B cell (primary cell): Measurements from ENCODE around the gene EEFSEC. TPM values are rescaled to one million over a fixed set of nuclear protein-coding genes. Genes with fewer than 3 reads are reported as not detected.

ENCODE experiments used
- ATAC-seq: fragments of 200-7000 bp; cut with Tn5 transposase; one replicate; pipeline ENCODE4 v1.10.0; 2021; ENCODE audit warnings: low read depth, mild to moderate bottlenecking, moderate number of reproducible peaks, moderate library complexity
- CTCF ChIA-PET: fragments of 350-600 bp; sonication (Branson Sonifier 250); formaldehyde crosslinking; loops from one replicate; lab custom pipeline; 2021; ENCODE audit warnings: antibody characterized with exemption, inconsistent platforms; lab: Charles Lee
- POLR2A ChIA-PET: fragments of 350-600 bp; sonication (Branson Sonifier 250); formaldehyde crosslinking; loops from one replicate; lab custom pipeline; 2021; ENCODE audit warnings: antibody characterized with exemption; lab: Charles Lee
- DNase-seq: peaks from one replicate; pipeline ENCODE4 v3.0.0; 2013
- H2AFZ ChIP-seq: 2 replicates; pipeline ENCODE4 v1.6.1; 2012; ENCODE audit warnings: mild to moderate bottlenecking, low read depth, low read length; ENCODE audit not compliant: insufficient read depth, poor library complexity, severe bottlenecking
- H3K27ac ChIP-seq, 2 donors: 1 replicate in 1 of 2; 2 replicates in 1 of 2; pipeline ENCODE4 v1.5.1; 2012 to 2013; ENCODE audit warnings: low read length in 2 of 2, mild to moderate bottlenecking in 2 of 2, moderate library complexity in 1 of 2
- H3K27me3 ChIP-seq, 4 experiments: fragments of 200-600 bp in 1 of 4; sonication (generic) in 1 of 4; replicated peaks in 1 of 4; 1 replicate in 2 of 4; 2 replicates in 2 of 4; pipeline versions ENCODE4 v1.6.1 to v1.7.0; 2013 to 2016; ENCODE audit warnings: low read length in 3 of 4, mild to moderate bottlenecking in 2 of 4, mixed read lengths in 1 of 4, moderate library complexity in 1 of 4; ENCODE audit not compliant: insufficient read depth in 4 of 4, control insufficient read depth in 3 of 4; ENCODE audit errors: control extremely low read depth in 1 of 4
- H3K36me3 ChIP-seq, 2 experiments: replicated peaks in 1 of 2; 1 replicate in 1 of 2; 2 replicates in 1 of 2; pipeline versions ENCODE4 v1.6.1 to v1.7.1; 2013; ENCODE audit warnings: low read length in 1 of 2; ENCODE audit not compliant: insufficient read depth in 2 of 2, control insufficient read depth in 1 of 2; ENCODE audit errors: control extremely low read depth in 1 of 2, extremely low read depth in 1 of 2
- H3K4me1 ChIP-seq, 2 donors: fragments of 200-600 bp in 1 of 2; sonication (generic) in 1 of 2; 1 replicate in 1 of 2; 2 replicates in 1 of 2; pipeline versions ENCODE4 v1.5.1 to v1.6.1; 2013 to 2017; ENCODE audit warnings: low read length in 2 of 2; ENCODE audit not compliant: control insufficient read depth in 2 of 2, insufficient read depth in 2 of 2
- H3K4me2 ChIP-seq: replicated peaks from 2 replicates; pipeline ENCODE3; 2012; ENCODE audit warnings: mild to moderate bottlenecking, low read depth, low read length; ENCODE audit not compliant: poor library complexity, severe bottlenecking
- H3K4me3 ChIP-seq, 5 experiments: fragments of 200-600 bp in 1 of 5; sonication (generic) in 1 of 5; 1 replicate in 3 of 5; 2 replicates in 2 of 5; pipeline versions ENCODE4 v1.5.1 to v1.7.0; 2011 to 2016; ENCODE audit warnings: low read length in 4 of 5, mild to moderate bottlenecking in 4 of 5, low read depth in 2 of 5, control low read depth in 1 of 5, moderate library complexity in 1 of 5; ENCODE audit not compliant: insufficient read depth in 1 of 5; ENCODE audit errors: control extremely low read depth in 1 of 5, extremely low read depth in 1 of 5
- H3K79me2 ChIP-seq: fragments of 200-600 bp; sonication (generic); one replicate; pipeline ENCODE4 v1.6.0; 2016; ENCODE audit warnings: low read length; ENCODE audit not compliant: control insufficient read depth, insufficient read depth
- H3K9ac ChIP-seq: fragments of 200-600 bp; sonication (generic); 2 replicates; pipeline ENCODE4 v1.6.1; 2017; ENCODE audit warnings: mild to moderate bottlenecking, low read length, moderate library complexity
- H3K9me3 ChIP-seq, 3 donors: one replicate each; pipeline versions ENCODE4 v1.6.1 to v1.7.1; 2013; ENCODE audit warnings: low read length in 2 of 3; ENCODE audit not compliant: control insufficient read depth in 2 of 3, insufficient read depth in 1 of 3; ENCODE audit errors: control extremely low read depth in 1 of 3
- H4K20me1 ChIP-seq: 2 replicates; pipeline ENCODE4 v1.6.0; 2012; ENCODE audit warnings: mild to moderate bottlenecking, low read length; ENCODE audit not compliant: insufficient read depth, control insufficient read depth, poor library complexity, severe bottlenecking
- H3K27ac Mint-ChIP-seq: one replicate; pipeline ENCODE4 v1.8.0; 2021; ENCODE audit warnings: mixed read lengths
- H3K27me3 Mint-ChIP-seq: one replicate; pipeline ENCODE4 v1.8.0; 2021; ENCODE audit warnings: mixed read lengths
- H3K4me1 Mint-ChIP-seq: one replicate; pipeline ENCODE4 v1.8.0; 2021; ENCODE audit warnings: mixed read lengths
- H3K4me3 Mint-ChIP-seq: one replicate; pipeline ENCODE4 v1.8.0; 2021; ENCODE audit warnings: mixed read lengths
- H3K9me3 Mint-ChIP-seq: one replicate; pipeline ENCODE4 v1.8.0; 2022; ENCODE audit warnings: mixed read lengths; ENCODE audit not compliant: insufficient read depth
- EZH2 ChIP-seq: IDR thresholded peaks from 2 replicates; pipeline ENCODE4 v1.6.1; 2012; ENCODE audit warnings: borderline replicate concordance, low read depth, mild to moderate bottlenecking, moderate library complexity, low read length; ENCODE audit not compliant: insufficient read depth, poor library complexity, severe bottlenecking
- WGBS: methylation state at CpG from one replicate; pipeline ENCODE4 v1.1.5; 2013; ENCODE audit warnings: missing lambda C conversion rate; ENCODE audit not compliant: insufficient coverage; 5-methylcytosine and 5-hydroxymethylcytosine counted together
- intact Hi-C: fragments of 100-400 bp; cut with micrococcal nuclease; formaldehyde crosslinking; loops from one replicate; pipeline ENCODE4 v1.10.0; 2022
- polyA plus RNA-seq: library from polyadenylated mRNA; depleted of rRNA; stranded (reverse); fragments of >200 nt; gene quantifications from 2 replicates; pipeline ENCODE4 v1.2.3, GENCODE V29; 2012
- total RNA-seq, 2 donors: library from RNA; stranded (reverse); fragments of 120-200 nt in 1 of 2; gene quantifications; 1 replicate in 1 of 2; 2 replicates in 1 of 2; pipeline versions ENCODE4 v1.2.3 to v1.2.4, GENCODE V29; 2013 to 2022
- TF ChIP-seq, protein P1 (sequence below): fragments of 200-600 bp; IDR thresholded peaks from one replicate; pipeline ENCODE4 v1.8.0; 2022; ENCODE audit warnings: antibody characterized with exemption, mild to moderate bottlenecking

The EEFSEC gene
- total and polyA plus RNA-seq, 2 donors (not counting 1 experiment from before 2014, with no cell fraction given) = 17.9 to 18.4 TPM

DNA sequence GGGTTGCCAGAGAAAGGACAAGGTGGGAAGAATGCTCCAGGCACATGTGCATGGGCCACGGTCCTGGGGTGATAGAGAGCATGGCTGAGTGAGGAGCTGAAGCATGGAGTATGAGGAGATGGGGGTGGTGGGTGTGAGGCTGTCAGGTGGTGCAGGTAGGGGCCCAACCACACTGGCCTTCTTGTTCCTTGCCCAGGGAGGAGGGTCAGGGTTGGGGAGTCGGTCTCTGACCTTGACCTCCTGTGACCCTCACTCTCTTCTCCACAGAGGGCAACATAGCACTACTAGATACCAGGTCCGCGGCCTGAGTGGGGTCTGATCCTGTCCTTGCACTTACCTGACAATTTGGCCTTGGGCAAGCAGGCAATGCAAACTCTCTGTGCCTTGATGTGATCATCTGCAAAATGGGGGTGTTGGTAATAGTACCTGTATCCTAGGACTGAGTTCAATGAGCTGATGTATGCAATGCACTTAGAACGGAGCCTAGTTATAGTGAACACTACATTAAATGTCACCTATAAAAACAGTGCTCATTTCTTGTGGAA is 75.2 kb downstream of the EEFSEC start:
- Histone ChIP-seq H4K20me1 (peaks cover 19% of the 10 kb centered on the region), H3K36me3 (no peaks in the 10 kb centered on the region), H2AFZ (no peak overlapping the region), H3K4me2 (no peak overlapping the region), H3K9me3 (peaks cover 0 to 2% (median 2%) of the 10 kb centered on the region in 3 donors), H3K27me3 (no peaks in the 10 kb centered on the region), H3K4me3 (no peak overlapping the region), H3K79me2 (peaks cover 11% of the 10 kb centered on the region), H3K4me1 (no peaks in the 10 kb centered on the region), H3K9ac (no peak overlapping the region), H3K27ac (no peak overlapping the region)
- DNase-seq (no peak), ATAC-seq (no peak)
- Mint-ChIP-seq H3K4me1 (peaks cover 4% of the 10 kb centered on the region), H3K9me3 (no peaks in the 10 kb centered on the region), H3K4me3 (no peak overlapping the region), H3K27ac (no peak overlapping the region), H3K27me3 (no peaks in the 10 kb centered on the region)
- POLR2A ChIA-PET = no interaction called here
- intact Hi-C loops = no loop called here
- TF ChIP-seq EZH2 = no peak
- TF ChIP-seq, protein P1, sequence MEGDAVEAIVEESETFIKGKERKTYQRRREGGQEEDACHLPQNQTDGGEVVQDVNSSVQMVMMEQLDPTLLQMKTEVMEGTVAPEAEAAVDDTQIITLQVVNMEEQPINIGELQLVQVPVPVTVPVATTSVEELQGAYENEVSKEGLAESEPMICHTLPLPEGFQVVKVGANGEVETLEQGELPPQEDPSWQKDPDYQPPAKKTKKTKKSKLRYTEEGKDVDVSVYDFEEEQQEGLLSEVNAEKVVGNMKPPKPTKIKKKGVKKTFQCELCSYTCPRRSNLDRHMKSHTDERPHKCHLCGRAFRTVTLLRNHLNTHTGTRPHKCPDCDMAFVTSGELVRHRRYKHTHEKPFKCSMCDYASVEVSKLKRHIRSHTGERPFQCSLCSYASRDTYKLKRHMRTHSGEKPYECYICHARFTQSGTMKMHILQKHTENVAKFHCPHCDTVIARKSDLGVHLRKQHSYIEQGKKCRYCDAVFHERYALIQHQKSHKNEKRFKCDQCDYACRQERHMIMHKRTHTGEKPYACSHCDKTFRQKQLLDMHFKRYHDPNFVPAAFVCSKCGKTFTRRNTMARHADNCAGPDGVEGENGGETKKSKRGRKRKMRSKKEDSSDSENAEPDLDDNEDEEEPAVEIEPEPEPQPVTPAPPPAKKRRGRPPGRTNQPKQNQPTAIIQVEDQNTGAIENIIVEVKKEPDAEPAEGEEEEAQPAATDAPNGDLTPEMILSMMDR = no peak
- CTCF ChIA-PET = no interaction called here
- WGBS = 100% methylated on average over 2 of the region's 5 CpGs

DNA sequence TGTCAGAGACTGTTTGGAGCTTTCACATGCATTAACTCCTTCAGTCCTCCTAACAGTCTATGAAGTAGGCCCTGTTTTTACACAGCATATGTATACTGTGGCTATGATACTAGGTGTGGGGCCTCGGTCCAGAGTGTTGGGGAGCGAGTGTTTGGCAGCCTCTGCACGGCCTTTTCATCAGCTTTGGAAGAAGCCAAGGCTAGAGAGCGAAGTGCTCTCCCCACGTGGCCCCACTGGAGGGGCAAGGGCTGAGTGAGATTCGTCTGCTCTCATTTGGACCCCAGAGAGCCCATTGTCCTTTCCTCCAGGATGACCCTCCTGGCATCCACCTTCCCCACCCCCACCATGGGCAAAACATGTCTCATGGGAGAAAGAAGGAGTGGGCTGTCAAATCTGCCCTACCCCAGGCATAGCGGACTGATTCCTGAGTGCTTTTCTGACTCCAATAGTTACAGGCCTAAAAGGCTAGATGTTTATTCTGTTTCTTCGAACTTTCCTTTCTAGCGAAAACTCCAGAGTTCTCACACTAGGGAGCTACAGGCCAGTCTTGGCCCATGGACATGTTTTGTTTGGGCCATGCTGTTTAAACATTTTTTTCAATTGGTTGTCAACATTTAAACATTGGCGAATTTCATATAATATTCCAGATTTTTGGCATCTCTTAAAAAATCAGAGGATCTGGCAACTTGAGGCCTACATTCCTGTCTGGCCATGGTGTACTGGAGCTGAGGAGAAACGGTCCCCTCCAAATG is 76.0 kb downstream of the EEFSEC start:
- Histone ChIP-seq H3K4me2 (no peak overlapping the region), H3K79me2 (peaks cover 12% of the 10 kb centered on the region), H3K4me3 (no peak overlapping the region), H3K9ac (no peak overlapping the region), H4K20me1 (peaks cover 19% of the 10 kb centered on the region), H2AFZ (no peak overlapping the region), H3K9me3 (no peaks in the 10 kb centered on the region), H3K27ac (no peak overlapping the region), H3K4me1 (no peaks in the 10 kb centered on the region), H3K36me3 (no peaks in the 10 kb centered on the region), H3K27me3 (no peaks in the 10 kb centered on the region)
- H3K27me3 Mint-ChIP-seq = no peaks in the 10 kb centered on the region
- ChIA-PET CTCF (no interaction called here), POLR2A (no interaction called here)
- WGBS = 92% methylated on average over 9 of the region's 11 CpGs
- no peak overlapping the region for H3K27ac Mint-ChIP-seq
- H3K4me1 Mint-ChIP-seq = peaks cover 4% of the 10 kb centered on the region
- no peak for ATAC-seq
- no peak overlapping the region for H3K4me3 Mint-ChIP-seq
- TF ChIP-seq, protein P1 = no peak
- no peak for TF ChIP-seq EZH2
- no peaks in the 10 kb centered on the region for H3K9me3 Mint-ChIP-seq
- DNase-seq = no peak
- intact Hi-C loops = no loop called here
